Neural cell (in vitro differentiated cells): ENCODE results near the gene TMEM59. TPM values are rescaled to one million over a fixed set of nuclear protein-coding genes. Genes with fewer than 3 reads are reported as not detected.
"Not testable (repeated sequence)": the region's sequence is repeated elsewhere in the genome, so short reads cannot be mapped to it uniquely, and the experiment has no call there.

Experiments
- H2AFZ ChIP-seq: fragments of 200-600, 300-800 bp; sonication (generic), shearing (Covaris generic); 2 replicates; pipeline ENCODE4 v1.6.0; 2014; ENCODE audit warnings: low read depth, mild to moderate bottlenecking, antibody characterized with exemption, low read length, moderate library complexity
- H3F3A ChIP-seq: fragments of 200-600 bp; shearing (Covaris generic); 2 replicates; pipeline ENCODE4 v1.6.1; 2016; ENCODE audit warnings: mild to moderate bottlenecking, moderate library complexity, mixed read lengths, antibody characterized with exemption, low read length; ENCODE audit not compliant: insufficient read depth, poor library complexity, severe bottlenecking
- H3K27ac ChIP-seq: fragments of 200-600, 300-800 bp; sonication (generic), shearing (Covaris generic); 2 replicates; pipeline ENCODE4 v1.5.1; 2014; ENCODE audit warnings: mild to moderate bottlenecking, low read length, moderate library complexity
- H3K27me3 ChIP-seq: fragments of 300-800, 200-600 bp; sonication (generic), shearing (Covaris generic); 2 replicates; pipeline ENCODE4 v1.6.0; 2014; ENCODE audit warnings: mild to moderate bottlenecking, low read depth, low read length, moderate library complexity; ENCODE audit not compliant: insufficient read depth
- H3K36me3 ChIP-seq: fragments of 300-800, 200-600 bp; sonication (generic), shearing (Covaris generic); 2 replicates; pipeline ENCODE4 v1.5.1; 2014; ENCODE audit warnings: mild to moderate bottlenecking, antibody characterized with exemption, low read length, moderate library complexity; ENCODE audit not compliant: insufficient read depth
- H3K4me2 ChIP-seq: fragments of 300-800, 200-600 bp; sonication (generic), shearing (Covaris generic); 2 replicates; pipeline ENCODE4 v1.6.0; 2014; ENCODE audit warnings: mild to moderate bottlenecking, low read length
- H3K4me3 ChIP-seq: fragments of 300-800, 200-600 bp; sonication (generic), shearing (Covaris generic); 2 replicates; pipeline ENCODE4 v1.5.1; 2014; ENCODE audit warnings: mild to moderate bottlenecking, low read length, moderate library complexity
- H3K79me2 ChIP-seq: fragments of 200-600 bp; shearing (Covaris generic); replicated peaks from 2 replicates; pipeline ENCODE4 v1.6.0; 2014; ENCODE audit warnings: mild to moderate bottlenecking, low read length, moderate library complexity; ENCODE audit not compliant: insufficient read depth
- H3K9ac ChIP-seq: fragments of 300-800, 200-600 bp; sonication (generic), shearing (Covaris generic); 2 replicates; pipeline ENCODE4 v1.6.1; 2016; ENCODE audit warnings: mild to moderate bottlenecking, low read length, mixed read lengths
- H3K9me2 ChIP-seq: fragments of 200-600 bp; shearing (Covaris generic); 2 replicates; pipeline ENCODE4 v1.6.1; 2016; ENCODE audit warnings: mild to moderate bottlenecking, low read length, mixed read lengths; ENCODE audit not compliant: insufficient read depth
- H3K9me3 ChIP-seq: fragments of 200-600, 300-800 bp; sonication (generic), shearing (Covaris generic); 2 replicates; pipeline ENCODE4 v1.6.1; 2016; ENCODE audit warnings: mild to moderate bottlenecking, mixed run types, low read length, moderate library complexity, mixed read lengths
- H4K20me1 ChIP-seq: fragments of 200-600 bp; shearing (Covaris generic); 2 replicates; pipeline ENCODE4 v1.6.1; 2016; ENCODE audit warnings: mild to moderate bottlenecking, mixed run types; ENCODE audit not compliant: insufficient read depth
- EP300 ChIP-seq: fragments of 450-650 bp; conservative IDR thresholded peaks from 2 replicates; pipeline ENCODE4 v1.6.1; 2014; ENCODE audit warnings: antibody characterized with exemption, mild to moderate bottlenecking, moderate library complexity; ENCODE audit not compliant: poor library complexity, severe bottlenecking
- EZH2 ChIP-seq: fragments of 200-600, 300-800 bp; shearing (Covaris generic), sonication (generic); IDR thresholded peaks from 2 replicates; pipeline ENCODE4 v1.6.1; 2014; ENCODE audit warnings: antibody characterized with exemption, low read length, borderline replicate concordance, mild to moderate bottlenecking; ENCODE audit not compliant: insufficient read depth, poor library complexity, severe bottlenecking
- POLR2AphosphoS5 ChIP-seq: IDR thresholded peaks from 2 replicates; pipeline ENCODE4 v1.6.1; 2012
- RAD21 ChIP-seq: fragments of 450-650 bp; conservative IDR thresholded peaks from 2 replicates; pipeline ENCODE4 v1.6.1; 2014; ENCODE audit warnings: antibody characterized with exemption, mild to moderate bottlenecking, moderate library complexity
- REST ChIP-seq: IDR thresholded peaks from 2 replicates; pipeline ENCODE4 v1.6.1; 2012; ENCODE audit warnings: borderline replicate concordance
- SMC3 ChIP-seq: fragments of 450-650 bp; conservative IDR thresholded peaks from 2 replicates; pipeline ENCODE4 v1.6.1; 2014; ENCODE audit warnings: antibody characterized with exemption, mild to moderate bottlenecking, moderate library complexity; ENCODE audit not compliant: poor library complexity
- TAF1 ChIP-seq: IDR thresholded peaks from 2 replicates; pipeline ENCODE4 v1.6.1; 2012; ENCODE audit warnings: low read depth
- polyA plus RNA-seq: library from polyadenylated mRNA; depleted of rRNA; stranded (reverse); fragments of >200 nt; gene quantifications from 2 replicates; pipeline ENCODE4 v1.2.3, GENCODE V29; 2014

TMEM59 gene
- polyA plus RNA-seq, 1 donor from 2014 or later = 328 TPM

DNA sequence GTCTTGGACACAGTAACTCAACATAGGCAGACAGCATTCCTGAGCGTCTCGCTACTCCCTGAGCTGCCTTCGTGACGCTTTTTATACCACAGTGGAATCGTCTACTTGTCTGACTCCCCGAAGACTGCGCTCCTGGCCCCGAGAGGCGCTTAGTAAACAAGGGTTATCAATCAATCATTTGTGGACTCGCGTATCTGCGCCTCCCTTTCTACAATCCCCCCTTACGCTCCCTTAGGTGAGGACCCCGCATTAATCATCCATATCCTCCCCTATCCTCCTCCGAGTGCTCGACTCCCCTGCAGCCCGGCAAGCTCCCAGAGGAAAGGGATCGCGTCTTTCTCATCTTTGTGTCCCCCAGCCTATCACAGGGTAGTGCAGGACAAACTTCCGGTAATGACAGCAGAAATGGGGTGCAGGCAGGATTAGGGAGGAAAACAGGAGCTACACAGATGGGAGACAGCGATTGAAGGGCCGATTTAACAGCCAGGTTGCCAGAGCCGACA lies 522 bp downstream of the TMEM59 start:
- peak overlapping the region; percentile 96 for H3K27ac ChIP-seq
- peak overlapping the region; percentile 83 for H3K4me3 ChIP-seq
- peak overlapping the region; percentile 96 for H3K9ac ChIP-seq
- H3K36me3 ChIP-seq = no peaks in the 10 kb centered on the region
- peak overlapping the region; percentile 76 for H2AFZ ChIP-seq
- H3K9me2 ChIP-seq = no peaks in the 10 kb centered on the region
- no peaks in the 10 kb centered on the region for H3F3A ChIP-seq
- no peaks in the 10 kb centered on the region for H3K9me3 ChIP-seq
- no peak for TF ChIP-seq SMC3
- TF ChIP-seq REST = peak; percentile 65
- TF ChIP-seq EP300 = peak; percentile 12
- TF ChIP-seq EZH2 = no peak
- TF ChIP-seq RAD21 = peak; percentile 14
- TF ChIP-seq POLR2AphosphoS5 = peak; percentile 77
- no peaks in the 10 kb centered on the region for H4K20me1 ChIP-seq
- H3K79me2 ChIP-seq = peaks cover 45% of the 10 kb centered on the region
- no peaks in the 10 kb centered on the region for H3K27me3 ChIP-seq
- H3K4me2 ChIP-seq = peak overlapping the region; percentile 87

- TF ChIP-seq TAF1 = no peak
Measured at GRCh38 chr1:54051933-54052430, 1.0 kb downstream of the TMEM59 start.

DNA sequence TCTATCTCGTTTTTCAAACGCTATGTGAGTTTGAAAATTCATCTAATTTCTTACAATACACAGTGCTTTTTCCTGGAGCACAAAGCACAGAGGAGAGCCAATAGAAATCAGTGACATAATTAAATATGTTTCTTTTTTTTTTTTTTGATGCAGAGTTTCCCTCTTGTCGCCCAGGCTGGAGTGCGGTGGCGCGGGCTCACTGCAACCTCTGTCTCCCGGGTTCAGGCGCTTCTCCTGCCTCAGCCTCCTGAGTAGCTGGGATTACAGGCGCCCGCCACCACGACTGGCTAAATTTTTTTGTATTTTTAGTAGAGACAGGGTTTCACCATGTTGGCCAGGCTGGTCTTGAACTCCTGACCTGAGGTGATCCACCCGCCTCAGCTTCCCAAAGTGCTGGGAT lies 2.6 kb downstream of the TMEM59 start:
- not testable (repeated sequence) for H3K9me3 ChIP-seq, H3K36me3 ChIP-seq, H3K27ac ChIP-seq, H3F3A ChIP-seq, H2AFZ ChIP-seq, H4K20me1 ChIP-seq, H3K9me2 ChIP-seq, H3K27me3 ChIP-seq, H3K9ac ChIP-seq, H3K4me2 ChIP-seq, H3K4me3 ChIP-seq
- H3K79me2 ChIP-seq = peaks cover 65% of the 10 kb centered on the region

More at GRCh38 chr1:54051933-54052430, 1.0 kb downstream of the TMEM59 start:
- H3F3A ChIP-seq = no peaks in the 10 kb centered on the region
- H3K27me3 ChIP-seq = no peaks in the 10 kb centered on the region
- H3K36me3 ChIP-seq = no peaks in the 10 kb centered on the region
- H4K20me1 ChIP-seq = no peaks in the 10 kb centered on the region
- H3K9ac ChIP-seq = peak overlapping the region; percentile 96
- H3K9me3 ChIP-seq = no peaks in the 10 kb centered on the region
- H3K9me2 ChIP-seq = no peaks in the 10 kb centered on the region
- peak overlapping the region; percentile 76 for H2AFZ ChIP-seq
- peaks cover 50% of the 10 kb centered on the region for H3K79me2 ChIP-seq
- peak overlapping the region; percentile 87 for H3K4me2 ChIP-seq
- H3K27ac ChIP-seq = peak overlapping the region; percentile 96
- peak overlapping the region; percentile 83 for H3K4me3 ChIP-seq
